Spleen (tissue), 11 donors: Measurements from ENCODE around the gene HMG20B. TPM values are rescaled to one million over a fixed set of nuclear protein-coding genes. Genes with fewer than 3 reads are reported as not detected.
"Not testable (repeated sequence)": the region's sequence is repeated elsewhere in the genome, so short reads cannot be mapped to it uniquely, and the experiment has no call there.

ENCODE experiments used
- DNase-seq: peaks from one replicate; pipeline ENCODE4 v3.0.0-alpha.2; 2020
- H3K27ac ChIP-seq, 8 donors: fragments of 200-600 bp; sonication (generic) in 7 of 8; 1 replicate in 4 of 8; 2 replicates in 4 of 8; pipeline versions ENCODE4 v1.5.0 to v1.8.0; 2016 to 2021; ENCODE audit warnings: inconsistent platforms in 4 of 8, mild to moderate bottlenecking in 4 of 8, moderate library complexity in 1 of 8
- H3K27me3 ChIP-seq, 7 donors: fragments of 200-600 bp; sonication (generic) in 6 of 7; replicated peaks in 1 of 7; 1 replicate in 4 of 7; 2 replicates in 3 of 7; pipeline versions ENCODE4 v1.5.0 to v1.8.0; 2016 to 2021; ENCODE audit warnings: inconsistent platforms in 3 of 7, mild to moderate bottlenecking in 1 of 7
- H3K36me3 ChIP-seq, 6 donors: fragments of 200-600 bp; sonication (generic) in 5 of 6; 1 replicate in 4 of 6; 2 replicates in 2 of 6; pipeline versions ENCODE4 v1.5.0 to v1.8.0; 2016 to 2021; ENCODE audit warnings: inconsistent platforms in 2 of 6
- H3K4me1 ChIP-seq, 6 donors: fragments of 200-600 bp; sonication (generic) in 5 of 6; 1 replicate in 3 of 6; 2 replicates in 3 of 6; pipeline versions ENCODE4 v1.5.0 to v1.8.0; 2016 to 2021; ENCODE audit warnings: inconsistent platforms in 3 of 6
- H3K4me3 ChIP-seq, 8 donors: fragments of 200-600 bp; sonication (generic) in 7 of 8; 1 replicate in 4 of 8; 2 replicates in 4 of 8; pipeline versions ENCODE4 v1.5.0 to v1.8.0; 2016 to 2021; ENCODE audit warnings: inconsistent platforms in 4 of 8, mild to moderate bottlenecking in 4 of 8, moderate library complexity in 2 of 8
- H3K9me3 ChIP-seq, 8 donors: fragments of 200-600 bp; sonication (generic) in 7 of 8; 1 replicate in 4 of 8; 2 replicates in 4 of 8; pipeline versions ENCODE4 v1.5.0 to v1.8.0; 2016 to 2021; ENCODE audit warnings: inconsistent platforms in 4 of 8
- CTCF ChIP-seq, 11 experiments: fragments of 200-600 bp in 7 of 11; fragments of 450-650 bp in 4 of 11; sonication (generic) in 4 of 11; IDR thresholded peaks in 8 of 11; conservative IDR thresholded peaks in 3 of 11; 1 replicate in 7 of 11; 2 replicates in 4 of 11; pipeline versions ENCODE4 v1.4.0 to v1.8.0; 2016 to 2021; ENCODE audit warnings: antibody characterized with exemption in 11 of 11, inconsistent platforms in 4 of 11, mild to moderate bottlenecking in 1 of 11
- POLR2A ChIP-seq, 3 donors: fragments of 450-650 bp; IDR thresholded peaks; one replicate each; pipeline ENCODE4 v1.5.1; 2017; ENCODE audit warnings: antibody characterized with exemption in 3 of 3, mild to moderate bottlenecking in 1 of 3
- POLR2AphosphoS5 ChIP-seq, 3 donors: sonication (generic); formaldehyde crosslinking; IDR thresholded peaks; one replicate each; pipeline ENCODE4 v1.5.1; 2017; ENCODE audit warnings: antibody characterized with exemption in 3 of 3
- WGBS, 5 donors: extraction: QIAGEN DNeasy Blood & Tissue Kit in 3 of 5; methylation state at CpG; one replicate each; pipeline versions ENCODE4 v1.1.5 to v1.1.7; 2013 to 2018; 5-methylcytosine and 5-hydroxymethylcytosine counted together
- intact Hi-C: fragments of 100-400 bp; cut with DNase I; formaldehyde crosslinking; loops from one replicate; pipeline ENCODE4 v1.15.0; 2023; ENCODE audit warnings: low total_unique reads
- polyA plus RNA-seq, 3 donors: library from polyadenylated mRNA; stranded (reverse); fragments of 200-250 nt; gene quantifications; one replicate each; pipeline ENCODE4 v1.2.1, GENCODE V29; 2013
- total RNA-seq, 7 donors: library from RNA; depleted of rRNA in 3 of 7; stranded (reverse); fragments of >200 nt in 3 of 7; fragmentation: NEBNext Ultra II Directional in 4 of 7; extraction: Animal tissue kit (Norgen Biotek cat#: 25700) in 4 of 7; gene quantifications; one replicate each; pipeline versions ENCODE4 v1.1.0 to v1.2.1, GENCODE V29; 2016 to 2021
- donor health status: healthy with polysubstance abuse.
- donor health status: DM: no; HTN: no; CAD: no; lungs with moderate emphysema.
- donor health status: DM: no; HTN: no; CAD: no.
- donor health status: Bipolar disorder and iron deficiency.
- donor health status: healthy.
- donor health status: DM: no; HTN: no; CAD: no.
- donor health status: DM: yes; HTN: yes; CAD: no.

The HMG20B gene
- total and polyA plus RNA-seq, 10 donors, result 49.4 to 82.2 (median 65.8) TPM

- Histone ChIP-seq H3K27me3 (no peaks in the 10 kb centered on the region), H3K36me3 (peaks cover 0 to 45% (median 4%) of the 10 kb centered on the region in 6 donors), H3K4me1 (peaks cover 0 to 33% (median 23%) of the 10 kb centered on the region in 6 donors), H3K4me3 (no peak overlapping the region), H3K9me3 (no peaks in the 10 kb centered on the region), H3K27ac (no peak overlapping the region)
- WGBS, 5 donors, result 89 to 94% (median 91%) methylated on average over 45 to 60 of the region's 60 CpGs
- TF ChIP-seq POLR2AphosphoS5 (IDR thresholded peaks at IDR 0.05) (no peak), CTCF (IDR thresholded peaks at IDR 0.05 in 8 of 11, conservative IDR thresholded peaks at IDR 0.05 in 3 of 11) (no peak), POLR2A (IDR thresholded peaks at IDR 0.05) (no peak)
- DNase-seq, result no peak
- intact Hi-C loops, result no loop called here
Observed at GRCh38 chr19:3577723-3578344, 5.1 kb downstream of the HMG20B start.

- no peak for DNase-seq
- no peak overlapping the region for H3K4me3 ChIP-seq
- no peak overlapping the region for H3K27ac ChIP-seq
- H3K36me3 ChIP-seq, result peaks cover 0 to 45% (median 4%) of the 10 kb centered on the region in 6 donors
- intact Hi-C loops, result no loop called here
- TF ChIP-seq CTCF (IDR thresholded peaks at IDR 0.05 in 8 of 11, conservative IDR thresholded peaks at IDR 0.05 in 3 of 11), result no peak
- H3K27me3 ChIP-seq, result no peaks in the 10 kb centered on the region
- peaks cover 0 to 30% (median 19%) of the 10 kb centered on the region in 6 donors for H3K4me1 ChIP-seq
- 80 to 92% (median 86%) methylated on average over 11 to 17 of the region's 17 CpGs for WGBS, 5 donors
- no peaks in the 10 kb centered on the region for H3K9me3 ChIP-seq
Observed at GRCh38 chr19:3578390-3578789, 5.6 kb downstream of the HMG20B start.

- WGBS, 5 donors, result 68 to 81% (median 73%) methylated on average over 11 of the region's 11 CpGs
- no peaks in the 10 kb centered on the region for H3K9me3 ChIP-seq
- peak overlapping the region in 2 of 8 donors; percentile 26 to 38 for H3K27ac ChIP-seq
- peaks cover 0 to 32% (median 2%) of the 10 kb centered on the region in 6 donors for H3K36me3 ChIP-seq
- peaks cover 0 to 20% (median 14%) of the 10 kb centered on the region in 6 donors for H3K4me1 ChIP-seq
- peaks cover 0 to 12% (median 4%) of the 10 kb centered on the region in 7 donors for H3K27me3 ChIP-seq
- intact Hi-C loops, result loop anchor here (5.0 kb wide), 1 partner anchor 37 kb away; no protein-coding TSS in a partner anchor
- no peak overlapping the region for H3K4me3 ChIP-seq
- no peak for DNase-seq
- TF ChIP-seq POLR2AphosphoS5 (IDR thresholded peaks at IDR 0.05) (peak in 1 of 3 donors; percentile 20), CTCF (IDR thresholded peaks at IDR 0.05 in 8 of 11, conservative IDR thresholded peaks at IDR 0.05 in 3 of 11) (no peak), POLR2A (IDR thresholded peaks at IDR 0.05) (no peak)
Observed at GRCh38 chr19:3580156-3580934, 7.6 kb downstream of the HMG20B start.

GRCh38 chr19:3581792-3582191, 9.0 kb downstream of the HMG20B start:
- H3K4me3 ChIP-seq, H3K9me3 ChIP-seq, DNase-seq, H3K27ac ChIP-seq: not testable (repeated sequence)
- intact Hi-C loops, result loop anchor here (5.0 kb wide), 1 partner anchor 36 kb away; no protein-coding TSS in a partner anchor
- peaks cover 0 to 18% (median under 1%) of the 10 kb centered on the region in 6 donors for H3K36me3 ChIP-seq
- H3K27me3 ChIP-seq, result peaks cover 0 to 26% (median 8%) of the 10 kb centered on the region in 7 donors
- H3K4me1 ChIP-seq, result peaks cover 0 to 20% (median 14%) of the 10 kb centered on the region in 6 donors
- WGBS, 5 donors, result 75 to 88% (median 80%) methylated on average over 4 of the region's 4 CpGs

- 87 to 95% (median 91%) methylated on average over 15 of the region's 15 CpGs for WGBS, 5 donors
- peaks cover 0 to 26% (median 8%) of the 10 kb centered on the region in 7 donors for H3K27me3 ChIP-seq
- intact Hi-C loops, result loop anchor here (5.0 kb wide), 1 partner anchor 33 kb away; no protein-coding TSS in a partner anchor
- not testable (repeated sequence) for H3K4me3 ChIP-seq, H3K36me3 ChIP-seq, H3K9me3 ChIP-seq, DNase-seq, H3K27ac ChIP-seq
- peaks cover 0 to 22% (median 13%) of the 10 kb centered on the region in 6 donors for H3K4me1 ChIP-seq
Observed at GRCh38 chr19:3584036-3584802, 11.5 kb downstream of the HMG20B start.
